ENCODE data around the gene ACTA1. TPM values are rescaled to one million over a fixed set of nuclear protein-coding genes. Genes with fewer than 3 reads are reported as not detected.

The ACTA1 gene
- total and polyA plus RNA-seq, 9 of the 15 experiments (the other 6 are each of a cell fraction or from before 2014, with no cell fraction given) = 0.07 to 0.36 TPM; not detected in 7

DNA sequence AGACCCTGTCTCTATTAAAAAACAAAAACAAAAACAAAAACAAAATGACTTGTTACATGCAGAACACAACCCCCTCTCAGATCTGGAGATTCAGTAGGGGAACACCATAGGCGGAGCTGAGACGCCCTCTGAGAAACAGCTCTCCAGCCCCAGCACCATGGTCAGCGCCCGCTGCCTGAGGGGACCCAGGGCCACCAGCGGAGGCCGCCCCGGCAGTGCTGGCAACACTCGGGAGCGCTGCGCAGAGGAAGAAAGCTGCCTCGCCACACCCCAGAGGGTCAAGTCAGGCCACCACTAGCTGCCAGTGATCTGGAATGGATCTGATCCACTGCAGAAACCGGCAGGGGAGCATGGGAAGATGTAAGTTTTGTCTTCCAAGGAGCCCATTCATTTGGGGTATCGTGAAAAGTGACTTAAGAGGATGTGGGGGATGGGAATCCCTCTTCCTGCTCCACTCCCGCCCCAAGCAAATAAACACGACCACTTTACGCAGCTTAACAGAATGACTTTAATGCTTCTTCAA lies 3.1 kb downstream of the ACTA1 start (continued):
- TF ChIP-seq, protein P1, sequence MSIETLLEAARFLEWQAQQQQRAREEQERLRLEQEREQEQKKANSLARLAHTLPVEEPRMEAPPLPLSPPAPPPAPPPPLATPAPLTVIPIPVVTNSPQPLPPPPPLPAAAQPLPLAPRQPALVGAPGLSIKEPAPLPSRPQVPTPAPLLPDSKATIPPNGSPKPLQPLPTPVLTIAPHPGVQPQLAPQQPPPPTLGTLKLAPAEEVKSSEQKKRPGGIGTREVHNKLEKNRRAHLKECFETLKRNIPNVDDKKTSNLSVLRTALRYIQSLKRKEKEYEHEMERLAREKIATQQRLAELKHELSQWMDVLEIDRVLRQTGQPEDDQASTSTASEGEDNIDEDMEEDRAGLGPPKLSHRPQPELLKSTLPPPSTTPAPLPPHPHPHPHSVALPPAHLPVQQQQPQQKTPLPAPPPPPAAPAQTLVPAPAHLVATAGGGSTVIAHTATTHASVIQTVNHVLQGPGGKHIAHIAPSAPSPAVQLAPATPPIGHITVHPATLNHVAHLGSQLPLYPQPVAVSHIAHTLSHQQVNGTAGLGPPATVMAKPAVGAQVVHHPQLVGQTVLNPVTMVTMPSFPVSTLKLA (conservative IDR thresholded peaks at IDR 0.05) = peak in 1 of 2 experiments; percentile 31; a peak in 1 of 4 replicates
- TF ChIP-seq NELFE (IDR thresholded peaks at IDR 0.05; ENCODE audit: insufficient read depth, insufficient read length) (no peak), NR2C1 (IDR thresholded peaks at IDR 0.05) (no peak), NR2C1 (tag; IDR thresholded peaks at IDR 0.05) (no peak), CEBPG (CRISPR knock-in tag; IDR thresholded peaks at IDR 0.05) (no peak), CEBPG (tag; conservative IDR thresholded peaks at IDR 0.05 in 1 of 2, IDR thresholded peaks at IDR 0.05 in 1 of 2) (no peak), MECOM (CRISPR knock-in tag; IDR thresholded peaks at IDR 0.05) (0 out of 2 replicates have a peak, but pooled peaks have one; percentile 12), SMARCB1 (IDR thresholded peaks at IDR 0.05; ENCODE audit: insufficient read length, low read depth) (no peak), FOSL1 (tag; conservative IDR thresholded peaks at IDR 0.05) (no peak), ZNF253 (CRISPR knock-in tag; conservative IDR thresholded peaks at IDR 0.05) (no peak), NCOA2 (IDR thresholded peaks at IDR 0.05; ENCODE audit: partially characterized antibody in 2 of 2) (no peak), IFI16 (CRISPR knock-in tag; IDR thresholded peaks at IDR 0.05) (no peak), SP1 (CRISPR knock-in tag; IDR thresholded peaks at IDR 0.05) (no peak), ZNF274 (IDR thresholded peaks at IDR 0.05; ENCODE audit: borderline replicate concordance, low read depth, low read length) (no peak), LARP7 (IDR thresholded peaks at IDR 0.05) (no peak), FOXK1 (CRISPR knock-in tag; IDR thresholded peaks at IDR 0.05; ENCODE audit: borderline replicate concordance) (peak; percentile 92), SREBF2 (CRISPR knock-in tag; IDR thresholded peaks at IDR 0.05) (no peak), SRSF9 (IDR thresholded peaks at IDR 0.05; ENCODE audit: borderline replicate concordance, low read depth, low read length) (no peak), BDP1 (IDR thresholded peaks at IDR 0.05; ENCODE audit: insufficient read depth, insufficient read length) (no peak), ZNF431 (CRISPR knock-in tag; IDR thresholded peaks at IDR 0.05) (no peak), TEAD1 (CRISPR knock-in tag; IDR thresholded peaks at IDR 0.05) (peak in 1 of 2 experiments; percentile 81; a peak in 2 of 4 replicates), MAZ (CRISPR knock-in tag; conservative IDR thresholded peaks at IDR 0.05 in 1 of 2, IDR thresholded peaks at IDR 0.05 in 1 of 2) (no peak), ZNF12 (CRISPR knock-in tag; IDR thresholded peaks at IDR 0.05) (peak; percentile 80; the same call in 1 of the 2 replicates)
- TF ChIP-seq, protein P2, sequence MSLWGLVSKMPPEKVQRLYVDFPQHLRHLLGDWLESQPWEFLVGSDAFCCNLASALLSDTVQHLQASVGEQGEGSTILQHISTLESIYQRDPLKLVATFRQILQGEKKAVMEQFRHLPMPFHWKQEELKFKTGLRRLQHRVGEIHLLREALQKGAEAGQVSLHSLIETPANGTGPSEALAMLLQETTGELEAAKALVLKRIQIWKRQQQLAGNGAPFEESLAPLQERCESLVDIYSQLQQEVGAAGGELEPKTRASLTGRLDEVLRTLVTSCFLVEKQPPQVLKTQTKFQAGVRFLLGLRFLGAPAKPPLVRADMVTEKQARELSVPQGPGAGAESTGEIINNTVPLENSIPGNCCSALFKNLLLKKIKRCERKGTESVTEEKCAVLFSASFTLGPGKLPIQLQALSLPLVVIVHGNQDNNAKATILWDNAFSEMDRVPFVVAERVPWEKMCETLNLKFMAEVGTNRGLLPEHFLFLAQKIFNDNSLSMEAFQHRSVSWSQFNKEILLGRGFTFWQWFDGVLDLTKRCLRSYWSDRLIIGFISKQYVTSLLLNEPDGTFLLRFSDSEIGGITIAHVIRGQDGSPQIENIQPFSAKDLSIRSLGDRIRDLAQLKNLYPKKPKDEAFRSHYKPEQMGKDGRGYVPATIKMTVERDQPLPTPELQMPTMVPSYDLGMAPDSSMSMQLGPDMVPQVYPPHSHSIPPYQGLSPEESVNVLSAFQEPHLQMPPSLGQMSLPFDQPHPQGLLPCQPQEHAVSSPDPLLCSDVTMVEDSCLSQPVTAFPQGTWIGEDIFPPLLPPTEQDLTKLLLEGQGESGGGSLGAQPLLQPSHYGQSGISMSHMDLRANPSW (CRISPR knock-in tag; IDR thresholded peaks at IDR 0.05) = no peak
- TF ChIP-seq, protein P3, sequence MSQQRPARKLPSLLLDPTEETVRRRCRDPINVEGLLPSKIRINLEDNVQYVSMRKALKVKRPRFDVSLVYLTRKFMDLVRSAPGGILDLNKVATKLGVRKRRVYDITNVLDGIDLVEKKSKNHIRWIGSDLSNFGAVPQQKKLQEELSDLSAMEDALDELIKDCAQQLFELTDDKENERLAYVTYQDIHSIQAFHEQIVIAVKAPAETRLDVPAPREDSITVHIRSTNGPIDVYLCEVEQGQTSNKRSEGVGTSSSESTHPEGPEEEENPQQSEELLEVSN (IDR thresholded peaks at IDR 0.05; ENCODE audit: borderline replicate concordance in 1 of 2, extremely low read depth in 1 of 2, insufficient read depth in 1 of 2, insufficient read length in 1 of 2, low read depth in 1 of 2, low read length in 1 of 2, poor library complexity in 1 of 2, severe bottlenecking in 1 of 2) = peak in 1 of 2 experiments; percentile 4

Measured in K562 (cell line).